G401 (cell line): ENCODE data around the gene TELO2. TPM values are rescaled to one million over a fixed set of nuclear protein-coding genes. Genes with fewer than 3 reads are reported as not detected.
"Not testable (repeated sequence)": the region's sequence is repeated elsewhere in the genome, so short reads cannot be mapped to it uniquely, and the experiment has no call there.

Source experiments
- DNase-seq: peaks from one replicate; pipeline ENCODE4 v3.0.0-alpha.2; 2015; ENCODE audit warnings: low spot score
- in situ Hi-C: cut with HindIII; loops from 2 replicates; pipeline ENCODE4 v1.10.0; 2016; ENCODE audit warnings: low sequenced_read_pairs, mixed read lengths
- total RNA-seq: library from RNA; depleted of rRNA; stranded (reverse); fragments of >200 nt; shearing (Covaris generic); gene quantifications from 2 replicates; pipeline ENCODE4 v1.2.3, GENCODE V29; 2014

The TELO2 gene
- total RNA-seq, 1 experiment from 2014 or later: 97.8 TPM

DNA sequence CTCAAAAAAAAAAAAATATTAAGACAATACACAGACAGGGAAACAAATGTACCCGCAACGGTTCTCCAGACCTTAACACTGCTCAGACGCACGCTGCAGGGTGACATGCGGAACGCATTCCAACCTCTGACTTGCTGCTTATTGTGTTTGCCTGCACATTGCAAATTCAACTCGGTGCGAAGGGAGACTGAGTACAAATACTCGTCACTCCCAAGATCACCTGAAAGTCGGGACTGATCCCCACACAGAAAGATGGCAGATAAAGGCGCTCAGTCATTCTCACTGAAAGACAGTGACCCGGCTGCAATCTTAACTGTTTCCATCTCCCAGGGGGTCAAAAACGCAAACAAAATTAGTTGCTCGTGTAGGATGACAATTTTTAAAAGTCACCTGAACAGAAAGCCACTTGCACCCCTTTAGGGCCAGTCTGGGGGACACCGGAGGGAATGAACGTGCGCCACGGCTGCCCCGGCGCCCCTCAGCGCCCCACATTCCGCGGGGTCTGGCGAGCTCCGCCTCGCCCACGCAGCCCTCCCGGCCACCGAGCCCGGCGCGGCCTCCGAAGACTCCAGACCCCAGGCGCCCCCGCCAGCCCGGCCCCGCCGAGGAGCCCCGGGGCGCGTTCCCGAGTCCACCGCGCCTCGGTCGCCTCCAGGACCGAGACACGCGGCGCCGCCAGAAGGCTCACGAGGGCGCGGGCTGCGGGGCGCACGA lies 18.9 kb upstream of the TELO2 start:
- in situ Hi-C loops: no loop called here
- DNase-seq: peak; percentile 5

DNA sequence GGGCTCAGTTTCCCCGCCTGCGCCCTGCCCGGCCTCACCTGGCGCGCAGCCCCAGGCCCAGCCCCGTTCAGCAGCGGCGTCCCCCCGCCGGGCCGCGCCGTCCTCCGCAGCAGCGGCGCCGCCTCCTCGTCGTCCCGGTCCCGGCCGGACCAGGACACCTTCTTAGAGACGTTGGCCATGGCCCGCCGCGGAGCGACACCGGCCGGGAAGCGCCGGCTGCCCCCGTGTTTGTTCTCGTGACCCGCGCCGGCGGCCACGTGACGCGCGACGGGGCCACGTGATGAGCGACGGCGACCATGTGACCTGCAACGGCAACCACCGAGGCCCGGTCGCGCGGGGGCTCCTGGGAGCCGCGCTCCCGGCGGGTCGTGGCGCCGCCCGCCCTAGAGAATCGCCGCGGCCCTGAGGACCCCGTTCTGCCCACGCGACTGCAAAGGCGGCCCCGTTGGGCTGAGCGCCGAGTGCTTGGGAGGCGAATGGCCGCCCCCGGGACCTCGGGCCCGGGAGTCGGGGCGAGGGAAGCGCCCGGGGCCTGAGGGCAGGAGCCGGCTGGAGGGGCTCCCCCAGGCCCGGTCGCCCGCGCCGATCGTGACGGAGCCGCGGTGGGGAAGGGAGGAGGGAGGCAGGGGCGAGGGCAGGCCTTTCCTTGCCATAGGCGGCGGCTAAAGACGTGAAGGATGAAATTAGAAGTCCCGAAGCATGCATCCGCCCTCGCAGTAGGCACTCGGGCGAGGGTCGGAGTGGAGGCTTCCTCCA lies 18.2 kb upstream of the TELO2 start, which contains the start of gene CLCN7:
Gene CLCN7, minus strand, starts transcription at position 233 of the 756 bp plus-strand sequence. Its CDS starts 54 bp downstream, at position 179.
- in situ Hi-C loops: no loop called here

DNA sequence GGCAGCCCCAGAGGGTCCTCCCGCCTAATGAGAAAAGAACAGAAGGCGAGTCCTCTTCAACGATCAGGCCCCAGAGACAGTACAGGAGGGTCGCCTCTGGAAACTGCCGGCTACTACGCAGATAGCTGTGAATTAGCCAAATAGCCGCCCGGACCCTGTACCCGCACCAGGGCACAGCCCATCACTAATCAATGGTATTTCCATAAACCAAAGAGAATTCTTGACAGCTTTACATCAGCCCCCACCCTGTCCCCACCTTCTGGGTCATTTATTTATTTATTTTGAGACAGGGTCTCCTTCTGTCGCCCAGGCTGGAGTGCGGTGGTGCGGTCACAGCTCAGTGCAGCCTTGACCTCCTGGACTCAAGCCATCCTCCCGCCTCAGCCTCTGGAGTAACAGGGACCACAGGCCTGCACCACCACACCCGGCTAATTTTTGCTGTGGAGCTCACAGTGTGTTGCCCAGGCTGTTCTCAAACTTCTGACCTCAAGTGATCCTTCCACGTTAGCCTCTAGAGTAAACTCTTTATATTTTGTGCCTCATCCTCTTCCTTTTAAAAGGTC lies 17.5 kb upstream of the TELO2 start:
- in situ Hi-C loops: no loop called here
- DNase-seq: no peak

More for the DNA sequence above, 18.2 kb upstream of the TELO2 start, which contains the start of gene CLCN7:
- peak; percentile 76 for DNase-seq

DNA sequence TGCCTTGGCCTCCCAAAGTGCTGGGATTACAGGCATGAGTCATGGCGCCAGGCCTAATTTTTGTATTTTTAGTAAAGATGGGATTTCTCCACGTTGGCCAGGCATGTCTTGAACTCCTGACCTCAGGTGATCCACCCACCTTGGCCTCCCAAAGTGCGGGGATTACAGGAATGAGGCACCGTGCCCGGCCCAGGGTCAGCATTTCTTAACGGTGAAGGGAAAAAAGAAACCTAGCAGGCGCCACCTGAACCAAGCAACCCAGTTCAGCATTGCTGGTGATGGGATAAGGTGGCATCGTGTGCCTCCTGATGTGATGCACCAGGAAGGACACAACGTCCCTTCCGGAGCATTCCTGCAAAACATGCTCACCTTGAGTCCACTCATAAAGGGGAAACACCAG lies 16.1 kb upstream of the TELO2 start:
- no peak for DNase-seq
- in situ Hi-C loops: no loop called here

DNA sequence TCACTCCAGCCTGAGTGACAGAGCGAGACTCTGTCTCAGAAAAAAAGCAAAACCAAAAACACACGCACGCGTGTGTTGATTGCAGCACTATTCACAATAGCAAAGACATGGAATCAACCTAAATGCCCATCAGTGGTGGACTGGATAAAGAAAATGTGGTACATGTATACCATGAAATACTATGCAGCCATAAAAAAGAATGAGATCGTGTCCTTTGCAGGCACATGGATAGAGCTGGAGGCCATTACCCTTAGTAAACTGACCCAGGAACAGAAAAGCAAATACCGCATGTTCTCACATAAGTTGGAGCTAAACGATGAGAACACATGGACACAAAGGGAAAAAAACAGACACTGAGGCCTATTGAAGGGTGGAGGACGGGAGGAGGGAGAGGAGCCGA lies 14.2 kb upstream of the TELO2 start:
- DNase-seq, in situ Hi-C loops: not testable (repeated sequence)

DNA sequence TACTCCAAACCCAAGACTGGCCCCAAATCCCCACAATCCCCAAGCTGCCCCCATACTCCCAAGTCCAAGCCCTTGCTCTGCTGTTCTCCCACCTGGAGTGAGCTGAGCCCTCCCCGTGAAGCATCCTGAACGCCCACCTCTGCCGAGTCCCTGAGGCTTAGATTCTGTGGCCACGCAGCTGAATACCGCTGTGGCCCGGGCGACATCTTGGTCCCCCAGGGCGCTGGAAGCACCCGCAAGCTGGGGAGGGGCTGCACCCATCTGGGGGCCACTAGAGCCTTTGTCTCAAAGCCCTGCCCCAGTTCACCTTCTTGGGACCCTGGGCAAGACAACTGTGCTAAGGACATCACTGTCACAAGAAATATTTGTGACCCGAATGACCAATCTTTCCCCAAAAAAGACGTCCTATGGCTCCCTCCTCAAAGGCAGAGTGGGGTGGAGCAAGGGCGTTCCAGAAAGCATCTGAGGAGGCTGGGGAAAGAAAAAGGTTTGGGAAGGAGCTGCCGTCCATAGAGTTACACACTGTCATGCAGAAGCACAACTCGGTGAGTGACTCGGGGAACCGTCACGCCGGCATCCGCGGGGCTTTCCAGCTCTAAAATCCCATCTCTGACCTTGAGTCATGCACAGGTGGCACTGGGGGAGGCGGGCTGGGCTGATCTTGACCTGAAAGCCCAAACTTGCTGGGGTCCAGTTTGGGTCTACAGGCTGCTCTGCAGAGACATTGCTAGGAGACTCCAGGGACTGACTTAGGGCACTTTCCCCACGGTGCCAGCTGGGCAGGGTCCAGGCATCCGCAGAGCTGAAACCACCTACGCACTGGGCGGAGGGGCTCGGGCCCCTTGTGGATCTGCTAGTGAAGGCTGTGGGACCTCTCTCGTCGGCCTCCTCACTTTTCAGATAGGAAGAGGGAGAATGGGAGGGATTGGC lies 11.0 kb upstream of the TELO2 start:
- in situ Hi-C loops: no loop called here
- DNase-seq: no peak

DNA sequence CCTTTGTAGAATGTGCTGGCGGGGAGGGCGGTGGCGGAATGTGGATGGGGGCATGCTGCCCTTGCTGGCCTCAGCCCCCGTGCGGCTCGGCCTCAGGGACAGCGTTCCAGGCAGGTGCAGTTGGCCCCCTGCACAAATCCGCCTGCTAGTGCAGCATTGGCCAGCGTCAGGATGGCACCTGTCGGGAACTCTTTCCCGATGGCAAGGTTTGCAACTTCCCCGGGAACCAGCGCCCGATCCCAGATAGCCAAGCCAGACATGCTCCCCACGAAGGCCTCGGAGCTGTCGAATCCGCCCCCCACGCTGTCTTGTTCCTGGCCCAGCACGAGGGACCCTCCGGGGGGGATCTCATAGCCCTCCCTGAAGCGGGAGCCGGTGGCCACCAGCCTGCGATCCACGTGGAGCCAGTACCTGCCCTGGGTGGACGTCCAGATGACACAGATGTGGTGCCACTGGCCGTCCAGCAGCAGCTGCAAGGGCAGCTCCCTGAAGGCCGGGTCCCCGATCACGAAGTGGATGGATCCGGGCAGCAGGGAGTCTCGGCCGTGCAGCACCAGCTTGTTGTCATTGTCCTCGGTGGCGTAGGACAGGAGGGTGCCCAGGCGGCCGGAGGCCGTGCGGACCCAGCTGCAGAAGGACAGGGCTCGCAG lies 7.2 kb upstream of the TELO2 start:
- no peak for DNase-seq
- in situ Hi-C loops: no loop called here

DNA sequence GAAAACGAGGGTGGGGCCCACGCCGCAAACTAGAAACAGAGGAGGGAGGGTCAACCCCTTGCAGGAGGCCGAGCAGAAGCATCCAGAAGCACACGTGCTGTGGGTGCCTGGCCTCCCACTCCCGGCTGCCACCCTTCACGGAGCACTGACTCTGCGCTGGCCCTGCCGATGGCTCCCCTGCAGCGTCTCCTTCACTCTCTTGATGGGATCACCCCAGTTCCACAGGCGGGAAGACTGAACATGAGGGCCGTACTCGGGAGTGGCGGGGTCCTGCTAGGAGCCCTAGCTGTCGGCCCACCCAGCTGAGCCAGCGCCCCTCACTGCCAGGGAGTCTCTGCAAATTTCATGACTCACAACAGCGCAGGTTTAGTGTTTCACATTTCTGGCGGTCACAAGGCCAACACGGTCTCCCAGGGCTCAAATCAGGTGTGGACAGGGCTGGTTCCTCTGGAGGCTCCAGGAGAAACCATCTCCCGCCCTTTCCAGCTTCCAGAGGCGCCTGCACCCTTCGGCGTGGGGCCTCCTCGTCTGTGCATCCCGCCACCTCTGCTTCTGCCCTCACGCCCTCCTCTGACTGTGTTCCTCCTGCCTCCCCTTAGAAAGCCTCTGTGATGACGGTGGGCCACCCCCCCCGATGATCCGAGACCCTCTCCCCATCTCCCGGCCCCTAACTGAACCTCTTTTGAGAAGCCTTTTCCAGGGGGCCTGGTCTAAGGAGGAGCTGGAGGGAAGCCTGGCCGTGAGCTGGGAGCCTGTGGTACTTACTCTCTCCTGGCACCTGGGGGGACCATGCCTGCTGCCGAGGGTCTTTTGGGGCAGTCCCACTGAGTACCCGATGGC lies 6.4 kb upstream of the TELO2 start:
- in situ Hi-C loops: no loop called here
- no peak for DNase-seq

DNA sequence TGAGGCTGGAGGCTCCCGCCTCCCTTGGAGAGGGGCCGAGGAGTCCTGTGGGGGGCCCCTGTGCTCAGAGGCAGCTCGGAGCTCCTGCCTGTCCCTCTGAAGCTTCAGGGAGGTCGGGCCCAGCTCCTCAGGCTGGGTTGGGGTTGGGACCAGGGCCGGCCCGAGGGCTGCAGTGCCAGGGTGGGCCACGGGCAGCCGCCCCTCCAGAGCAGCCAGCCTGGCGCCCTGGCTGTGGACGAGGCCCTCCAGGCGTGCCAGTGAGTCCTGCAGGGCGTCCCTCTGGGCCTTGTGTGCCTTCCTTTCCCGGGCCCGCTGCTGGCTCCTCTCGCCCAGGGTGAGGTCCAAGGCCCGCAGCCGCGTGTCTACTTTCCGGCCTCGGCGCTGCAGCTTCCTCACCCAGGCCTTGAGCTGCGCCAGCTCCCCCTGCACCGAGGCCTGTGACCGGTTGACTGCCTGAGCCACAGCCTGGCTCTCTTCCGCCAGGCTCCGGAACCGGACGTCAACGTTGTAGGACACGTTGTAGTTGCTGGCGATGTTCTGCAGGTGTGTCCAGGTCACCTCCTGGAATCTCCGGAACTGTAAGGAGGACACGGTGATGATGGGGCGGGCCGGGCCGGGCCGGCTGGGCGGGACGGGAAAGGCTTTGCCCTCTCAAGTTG lies 5.6 kb upstream of the TELO2 start:
- no peak for DNase-seq
- in situ Hi-C loops: no loop called here

DNA sequence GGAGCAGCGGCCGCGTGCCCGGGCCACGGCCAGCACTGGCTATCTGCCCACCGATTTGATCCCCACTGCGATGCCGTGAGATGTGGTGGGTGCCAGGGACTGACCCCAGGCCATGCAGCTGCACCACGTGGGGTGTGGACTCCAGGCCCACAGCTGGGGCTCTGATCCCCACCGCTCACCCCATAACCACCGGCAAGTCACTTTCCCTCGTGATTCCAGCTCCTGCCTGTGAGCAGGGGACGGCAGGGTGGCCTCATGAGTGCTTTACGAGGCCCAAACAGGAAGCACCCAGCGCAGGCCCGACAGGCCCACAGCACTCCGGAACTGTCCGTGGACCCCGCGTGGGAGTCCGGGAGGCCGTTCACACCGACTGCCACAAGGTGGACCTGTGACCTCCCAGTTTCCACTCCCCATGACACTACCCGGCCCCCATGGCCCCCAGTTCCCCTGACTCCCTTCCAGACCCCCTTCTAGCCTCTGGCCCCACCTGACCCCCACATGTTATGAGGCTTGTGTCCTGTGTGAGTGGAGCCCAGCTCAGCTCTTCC lies 5.0 kb upstream of the TELO2 start:
- in situ Hi-C loops: no loop called here
- DNase-seq: no peak

DNA sequence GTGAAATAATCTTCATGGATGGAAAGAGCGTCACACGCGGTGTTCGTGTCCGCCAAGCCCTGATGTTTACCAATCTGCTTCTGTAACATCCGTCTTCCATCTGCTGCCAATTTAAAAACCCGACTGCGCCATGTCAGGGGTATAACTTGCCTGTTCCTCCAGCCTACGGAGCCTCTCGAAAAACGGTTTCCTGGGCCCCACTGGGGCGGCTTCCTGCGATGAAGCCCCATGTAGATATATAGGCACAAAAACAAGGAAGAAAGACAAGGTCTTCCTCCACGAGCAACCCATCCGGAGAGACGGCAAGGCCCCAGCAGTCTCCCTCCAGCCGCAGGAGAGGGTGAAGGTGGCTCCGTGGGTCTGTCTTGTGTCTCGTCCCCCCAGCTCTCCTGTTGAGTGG lies 4.5 kb upstream of the TELO2 start, which contains the start of gene PTX4:
Gene PTX4, minus strand, starts transcription at position 326 of the 400 bp plus-strand sequence. Its CDS starts 35 bp downstream, at position 291.
- in situ Hi-C loops: no loop called here
- DNase-seq: no peak

DNA sequence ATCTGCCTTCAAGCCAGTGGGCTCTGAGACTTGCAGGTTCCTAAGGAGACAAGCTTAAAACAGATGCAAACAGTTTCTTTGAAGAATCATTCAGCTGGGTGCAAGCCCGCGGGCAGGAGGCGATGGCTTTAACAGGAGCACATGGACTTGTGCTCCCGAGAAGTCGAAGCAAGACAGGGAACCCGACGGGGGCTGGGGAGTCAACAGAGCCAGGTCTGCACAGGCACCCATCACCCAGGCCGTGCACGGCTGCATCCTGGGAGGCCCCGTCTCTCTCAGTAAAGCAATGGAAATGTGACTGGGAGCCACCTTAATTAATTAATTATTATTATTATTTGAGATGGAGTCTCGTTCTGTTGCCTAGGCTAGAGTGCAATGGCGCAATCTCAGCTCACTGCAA lies 4.1 kb upstream of the TELO2 start:
- DNase-seq: no peak
- in situ Hi-C loops: no loop called here

DNA sequence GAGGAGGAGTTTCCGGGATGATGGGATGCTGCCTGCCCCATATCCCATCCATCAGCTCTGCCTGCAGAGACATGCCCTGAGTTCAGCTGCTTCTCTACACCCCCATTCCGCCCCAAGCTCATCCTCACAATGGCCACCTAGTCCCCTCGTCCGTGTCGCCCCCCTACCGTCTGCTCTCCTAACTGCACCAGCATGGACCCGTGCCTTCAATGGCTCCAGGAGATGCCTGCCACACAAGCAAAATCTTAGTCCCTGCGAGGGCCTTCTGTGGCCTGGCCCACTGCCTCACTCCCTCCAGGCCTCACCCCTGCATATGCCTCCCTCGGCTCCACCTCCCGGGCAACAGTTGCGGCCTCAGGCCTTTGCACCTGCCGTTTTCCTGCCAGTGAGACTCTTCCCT lies 1.8 kb upstream of the TELO2 start:
- in situ Hi-C loops: no loop called here
- no peak for DNase-seq

DNA sequence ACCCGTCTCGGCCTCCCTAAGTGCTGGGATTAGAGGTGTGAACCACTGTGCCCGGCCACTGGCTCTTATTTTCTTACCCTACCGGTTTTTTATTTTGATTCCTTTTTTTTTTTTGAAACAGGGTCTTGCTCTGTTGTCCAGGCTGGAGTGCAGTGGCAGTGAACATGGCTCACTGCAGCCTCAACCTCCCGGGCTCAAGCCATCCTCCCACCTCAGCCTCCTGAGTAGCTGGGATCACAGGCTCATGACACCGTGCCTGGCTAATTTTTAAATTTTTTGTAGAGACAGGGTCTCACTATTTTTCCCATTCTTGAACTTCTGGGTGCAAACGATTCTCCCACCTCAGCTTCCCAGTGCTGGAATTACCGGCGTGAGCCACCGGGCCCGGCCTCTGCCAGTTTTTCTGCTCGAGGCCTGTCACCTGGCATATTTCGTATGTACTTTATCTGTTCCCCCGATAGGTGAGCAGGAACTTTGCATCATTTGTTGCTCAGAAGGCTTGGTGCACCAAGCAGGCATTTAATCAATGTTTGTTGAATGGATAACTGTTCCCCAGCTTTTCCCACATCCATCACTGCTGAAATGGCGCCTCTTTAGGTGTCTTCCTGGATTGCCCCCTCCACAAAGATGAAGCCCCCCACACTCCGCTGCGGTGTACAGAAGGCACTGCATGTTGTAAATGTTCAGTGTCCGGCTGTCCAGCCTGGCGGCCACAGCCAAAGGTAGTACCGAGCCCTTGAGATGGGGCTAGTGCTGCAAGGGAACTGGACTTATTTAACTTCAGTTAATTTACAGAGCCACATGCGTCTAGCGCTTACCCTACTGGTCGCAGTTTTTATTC lies 858 bp upstream of the TELO2 start:
- in situ Hi-C loops: no loop called here
- no peak for DNase-seq

DNA sequence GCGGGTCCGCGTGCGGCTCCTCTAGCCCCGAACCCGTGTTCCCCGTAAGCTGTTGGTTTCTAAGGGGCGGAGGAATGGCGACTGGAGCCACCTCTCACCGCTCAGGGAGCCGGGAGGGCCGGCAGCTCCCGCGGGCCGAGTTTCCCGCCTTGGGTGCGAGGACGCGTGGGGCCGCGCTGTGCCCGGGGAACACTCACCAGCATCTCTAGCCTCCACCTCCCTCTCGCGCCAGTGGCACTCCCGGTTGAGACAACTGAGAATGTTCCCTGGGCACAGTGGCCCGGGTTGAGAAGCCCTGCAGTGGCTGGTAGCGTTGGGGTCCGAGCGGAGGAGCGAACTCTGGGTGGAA lies 560 bp downstream of the TELO2 start:
- in situ Hi-C loops: no loop called here
- no peak for DNase-seq

DNA sequence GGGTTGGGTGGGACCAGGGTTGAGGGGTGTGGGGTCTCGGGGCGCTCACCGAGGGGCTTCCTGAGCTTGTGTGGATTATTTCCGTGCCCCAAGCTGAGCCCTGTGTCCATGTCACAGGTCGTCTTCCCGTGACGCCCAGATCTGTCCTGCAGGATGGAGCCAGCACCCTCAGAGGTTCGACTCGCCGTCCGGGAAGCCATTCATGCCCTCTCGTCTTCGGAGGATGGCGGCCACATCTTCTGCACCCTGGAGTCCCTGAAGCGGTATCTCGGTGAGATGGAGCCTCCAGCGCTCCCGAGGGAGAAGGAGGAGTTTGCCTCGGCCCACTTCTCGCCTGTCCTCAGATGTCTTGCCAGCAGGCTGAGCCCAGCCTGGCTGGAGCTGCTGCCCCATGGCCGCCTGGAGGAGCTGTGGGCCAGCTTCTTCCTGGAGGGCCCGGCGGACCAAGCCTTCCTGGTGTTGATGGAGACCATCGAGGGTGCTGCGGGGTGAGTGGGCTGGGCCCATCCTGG lies 1.0 kb downstream of the TELO2 start:
- peak; percentile 66 for DNase-seq
- in situ Hi-C loops: no loop called here
